K562 (cell line): Measurements from ENCODE around the gene TYROBP. TPM values are rescaled to one million over a fixed set of nuclear protein-coding genes. Genes with fewer than 3 reads are reported as not detected.
A peak's percentile ranks its signal among the peaks of the same experiment; 100 is the strongest.
"Not testable (repeated sequence)": the region's sequence is repeated elsewhere in the genome, so short reads cannot be mapped to it uniquely, and the experiment has no call there.

ENCODE experiments used
- ATAC-seq: fragments of 200-7000 bp; cut with Tn5 transposase; 3 replicates; pipeline ENCODE4 v1.9.1; 2020; ENCODE audit warnings: moderate library complexity
- BruUV-seq: library from RNA; stranded (reverse); fragments of 400-500 nt; replicated peaks from 2 replicates; lab custom pipeline; 2021; lab: Mats Ljungman, UMichigan
- CTCF ChIA-PET: fragments of 300-600 bp; formaldehyde crosslinking; extraction: SDS; loops from one replicate; lab custom pipeline; 2021; ENCODE audit warnings: low intra/inter-chr PET ratio; lab: Yijun Ruan, JAX
- POLR2A ChIA-PET: fragments of 300-600, 350-650 bp; sonication (Branson Sonifier 250); formaldehyde crosslinking; extraction: SDS; loops from one replicate; lab custom pipeline; 2021; ENCODE audit warnings: antibody characterized with exemption, inconsistent platforms; lab: Yijun Ruan, JAX
- DNase-seq, 4 experiments: peaks; one replicate each; pipeline versions ENCODE4 v3.0.0 to v3.0.0-alpha.2; 2011 to 2018; ENCODE audit warnings: low spot score in 3 of 4, mixed read lengths in 3 of 4; ENCODE audit errors: extremely low read depth in 1 of 4
- FAIRE-seq: peaks from 2 replicates; lab custom pipeline; 2011; peaks lifted over from hg19 to GRCh38; lab: Jason Lieb, UNC
- H2AFZ ChIP-seq: 2 replicates; pipeline ENCODE4 v1.6.0; 2011; ENCODE audit warnings: low read depth, low read length, control low read depth, inconsistent platforms
- H3K27ac ChIP-seq: fragments of 200-600 bp; 3 replicates; pipeline ENCODE4 v1.8.0; 2011; ENCODE audit warnings: low read depth, mild to moderate bottlenecking, control low read depth, inconsistent platforms, low read length, moderate library complexity, mixed read lengths; ENCODE audit errors: extremely low read depth
- H3K27me3 ChIP-seq, 2 experiments: fragments of 300-600 bp in 1 of 2; 2 replicates in 1 of 2; 3 replicates in 1 of 2; pipeline versions ENCODE4 v1.6.0 to v1.8.0; 2011; ENCODE audit warnings: inconsistent platforms in 2 of 2, low read length in 2 of 2, mild to moderate bottlenecking in 1 of 2, mixed read lengths in 1 of 2, moderate library complexity in 1 of 2; ENCODE audit not compliant: control insufficient read depth in 2 of 2, insufficient read depth in 2 of 2
- H3K36me3 ChIP-seq: fragments of 300-600 bp; 3 replicates; pipeline ENCODE4 v1.8.0; 2011; ENCODE audit warnings: mild to moderate bottlenecking, low read length, inconsistent platforms; ENCODE audit not compliant: control insufficient read depth, insufficient read depth
- H3K4me1 ChIP-seq, 2 experiments: fragments of 200-600 bp in 1 of 2; replicated peaks in 1 of 2; 2 replicates in 1 of 2; 3 replicates in 1 of 2; pipeline versions ENCODE4 v1.5.1 to v1.8.0; 2011; ENCODE audit warnings: inconsistent platforms in 2 of 2, low read length in 2 of 2, mild to moderate bottlenecking in 1 of 2, mixed read lengths in 1 of 2, moderate library complexity in 1 of 2; ENCODE audit not compliant: control insufficient read depth in 2 of 2, insufficient read depth in 2 of 2
- H3K4me2 ChIP-seq: 2 replicates; pipeline ENCODE4 v1.6.1; 2011; ENCODE audit warnings: low read length, control low read depth, inconsistent platforms, mixed read lengths; ENCODE audit not compliant: insufficient read depth
- H3K4me3 ChIP-seq: fragments of 200-600 bp; sonication (generic), shearing (Covaris generic); 2 replicates; pipeline ENCODE4 v1.5.1; 2016; ENCODE audit warnings: control low read depth, inconsistent platforms
- H3K79me2 ChIP-seq: fragments of 200-600 bp; 3 replicates; pipeline ENCODE4 v1.8.0; 2011; ENCODE audit warnings: low read length, inconsistent platforms; ENCODE audit not compliant: control insufficient read depth, insufficient read depth
- H3K9ac ChIP-seq, 2 experiments: 2 replicates each; pipeline versions ENCODE4 v1.6.0 to v1.6.1; 2011; ENCODE audit warnings: low read depth in 2 of 2, low read length in 2 of 2, control low read depth in 1 of 2, inconsistent platforms in 1 of 2, mild to moderate bottlenecking in 1 of 2, mixed read lengths in 1 of 2; ENCODE audit not compliant: insufficient read depth in 1 of 2
- H3K9me1 ChIP-seq: one replicate; pipeline ENCODE4 v1.6.0; 2011; ENCODE audit warnings: inconsistent platforms, mild to moderate bottlenecking, low read length, moderate library complexity; ENCODE audit not compliant: control insufficient read depth, insufficient read depth
- H3K9me3 ChIP-seq: replicated peaks from 2 replicates; pipeline ENCODE4 v1.5.1; 2011; ENCODE audit warnings: low read depth, low read length, inconsistent platforms; ENCODE audit not compliant: control insufficient read depth, insufficient read depth
- H4K20me1 ChIP-seq: replicated peaks from 2 replicates; pipeline ENCODE4 v1.6.1; 2011; ENCODE audit warnings: low read length, inconsistent platforms, mixed read lengths; ENCODE audit not compliant: control insufficient read depth, insufficient read depth
- ATF3 ChIP-seq, 2 experiments: fragments of 450-650 bp in 1 of 2; sonication (generic) in 1 of 2; formaldehyde crosslinking in 1 of 2; IDR thresholded peaks in 1 of 2; conservative IDR thresholded peaks in 1 of 2; 2 replicates each; pipeline versions ENCODE4 v1.6.1 to v1.8.1; 2016 to 2023; ENCODE audit warnings: mild to moderate bottlenecking in 2 of 2, moderate library complexity in 2 of 2, inconsistent platforms in 1 of 2, missing genetic modification reagents in 1 of 2
- C11orf30 ChIP-seq: fragments of 450-650 bp; IDR thresholded peaks from 2 replicates; pipeline ENCODE4 v1.6.1; 2016; ENCODE audit warnings: low read depth, mild to moderate bottlenecking
- CEBPB ChIP-seq: fragments of 450-650 bp; IDR thresholded peaks from 2 replicates; pipeline ENCODE4 v1.6.1; 2016; ENCODE audit warnings: missing genetic modification characterization, missing compliant biosample characterization
- LARP7 ChIP-seq: fragments of 450-650 bp; IDR thresholded peaks from 2 replicates; pipeline ENCODE4 v1.6.1; 2016
- NFE2 ChIP-seq: IDR thresholded peaks from 2 replicates; pipeline ENCODE4 v1.6.1; 2014; ENCODE audit warnings: antibody characterized with exemption, low read depth
- PKNOX1 ChIP-seq: fragments of 450-650 bp; IDR thresholded peaks from 2 replicates; pipeline ENCODE4 v1.6.1; 2016
- PRDM10 ChIP-seq: fragments of 450-650 bp; IDR thresholded peaks from 2 replicates; pipeline ENCODE4 v1.6.1; 2018; ENCODE audit not compliant: partially characterized antibody
- ZBTB11 ChIP-seq, 3 experiments: fragments of 200-800 bp in 1 of 3; fragments of 250-450 bp in 1 of 3; fragments of 450-650 bp in 1 of 3; sonication (Bioruptor Pico) in 1 of 3; sonication (Bioruptor generic) in 1 of 3; formaldehyde crosslinking in 1 of 3; IDR thresholded peaks; 2 replicates each; pipeline versions ENCODE4 v1.6.1 to v1.8.0; 2016 to 2022; ENCODE audit warnings: mild to moderate bottlenecking in 2 of 3, missing genetic modification characterization in 2 of 3, missing compliant biosample characterization in 1 of 3, moderate library complexity in 1 of 3
- WGBS: fragments of 100-300 bp; shearing (Covaris generic); methylation state at CpG from one replicate; pipeline ENCODE4 v1.1.6; 2016; ENCODE audit warnings: low coverage, mixed read lengths; ENCODE audit not compliant: insufficient coverage; ENCODE audit errors: missing lambda C conversion rate; 5-methylcytosine and 5-hydroxymethylcytosine counted together
- in situ Hi-C: fragments of 300-500 bp; cut with MboI; formaldehyde crosslinking; loops from 4 replicates; pipeline ENCODE4 v1.15.0; 2018; ENCODE audit warnings: inconsistent platforms, mixed read lengths
- intact Hi-C: fragments of 100-400 bp; cut with micrococcal nuclease; formaldehyde crosslinking; loops from 2 replicates; pipeline ENCODE4 v1.14.2; 2022
- polyA plus RNA-seq, 8 experiments: library from polyadenylated mRNA; depleted of rRNA in 4 of 8; stranded (reverse) in 5 of 8; unstranded in 3 of 8; fragments of >200 nt; fragmentation: Nextera tagmentation in 2 of 8; fragmentation: Illumina TruSeq in 1 of 8; extraction: Ambion mirVana in 2 of 8; extraction: Trizol in 1 of 8; gene quantifications; 2 replicates each; pipeline versions ENCODE4 v1.2.1 to v1.2.3, GENCODE V29; 2011 to 2014; ENCODE audit warnings: inconsistent platforms in 1 of 8, missing spikeins in 1 of 8
- total RNA-seq, 7 experiments: library from RNA; depleted of rRNA in 6 of 7; stranded (reverse); fragments of >200 nt in 6 of 7; fragmentation: Illumina TruSeq in 2 of 7; extraction: Trizol in 2 of 7; gene quantifications; 2 replicates each; pipeline versions ENCODE4 v1.2.1 to v1.2.3, GENCODE V29; 2011 to 2021; ENCODE audit warnings: low replicate concordance in 1 of 7

TYROBP gene
- total and polyA plus RNA-seq, 9 of the 15 experiments (the other 6 are each of a cell fraction or from before 2014, with no cell fraction given): 0.72 to 8.2 (median 2.4) TPM

- TF ChIP-seq PRDM10 (peak; percentile 32), CEBPB (no peak)
- TF ChIP-seq, all 486 proteins: peak for 2
Observed at GRCh38 chr19:35870798-35871197, 37.3 kb downstream of the TYROBP start (continued).

GRCh38 chr19:35870124-35870736 is 37.9 kb downstream of the TYROBP start:
- FAIRE-seq; intact Hi-C loops; H3K9me3 ChIP-seq; BruUV-seq; CTCF ChIA-PET; H3K36me3 ChIP-seq; H4K20me1 ChIP-seq; H3K79me2 ChIP-seq; H3K9me1 ChIP-seq; in situ Hi-C loops; TF ChIP-seq ATF3 (IDR thresholded peaks at IDR 0.05): not testable (repeated sequence)
- H2AFZ ChIP-seq: peak overlapping the region; percentile 96
- peak; percentile 84 to 94 (median 86) for DNase-seq
- peak; percentile 87 for ATAC-seq
- peaks cover 20 to 45% of the 10 kb centered on the region in 2 experiments for H3K4me1 ChIP-seq
- 0 out of 3 replicates have a peak overlapping the region, but pooled peaks have one; percentile 8 for H3K27ac ChIP-seq
- H3K9ac ChIP-seq: 0 out of 4 replicates have a peak overlapping the region, but pooled peaks of 1 of the 2 experiments have one; percentile 17
- H3K4me2 ChIP-seq: peak overlapping the region; percentile 86
- POLR2A ChIA-PET: interaction anchor here (0.7 to 1.9 kb wide), 9 partner anchors 10 to 280 kb away, joined by 3 to 9 read pairs (median 3); partner anchors contain the start of genes HAUS5, KIRREL2 and LIN37
- peaks cover 0 to 10% of the 10 kb centered on the region in 2 experiments; a peak in 2 of 5 replicates for H3K27me3 ChIP-seq
- H3K4me3 ChIP-seq: peak overlapping the region; percentile 45
- 37% methylated on average over 24 of the region's 26 CpGs for WGBS
- TF ChIP-seq NFE2: 0 out of 2 replicates have a peak, but pooled peaks have one; percentile 14
- peak in 1 of 3 experiments; percentile 69; a peak in 1 of 6 replicates for TF ChIP-seq ZBTB11 (CRISPR knock-in tag; IDR thresholded peaks at IDR 0.05)
- TF ChIP-seq LARP7: 0 out of 2 replicates have a peak, but pooled peaks have one; percentile 57
- 0 out of 2 replicates have a peak, but pooled peaks have one; percentile 14 for TF ChIP-seq ATF3 (CRISPR knock-in tag; conservative IDR thresholded peaks at IDR 0.05)
- peak; percentile 76 for TF ChIP-seq PKNOX1
- peak; percentile 42; the same call in 1 of the 2 replicates for TF ChIP-seq C11orf30
